B cell (primary cell): ENCODE results near the gene DACH1. TPM values are rescaled to one million over a fixed set of nuclear protein-coding genes. Genes with fewer than 3 reads are reported as not detected.

ENCODE experiments used
- ATAC-seq: fragments of 200-7000 bp; cut with Tn5 transposase; one replicate; pipeline ENCODE4 v1.10.0; 2021; ENCODE audit warnings: low read depth, mild to moderate bottlenecking, moderate number of reproducible peaks, moderate library complexity
- CTCF ChIA-PET: fragments of 350-600 bp; sonication (Branson Sonifier 250); formaldehyde crosslinking; loops from one replicate; lab custom pipeline; 2021; ENCODE audit warnings: antibody characterized with exemption, inconsistent platforms; lab: Charles Lee
- POLR2A ChIA-PET: fragments of 350-600 bp; sonication (Branson Sonifier 250); formaldehyde crosslinking; loops from one replicate; lab custom pipeline; 2021; ENCODE audit warnings: antibody characterized with exemption; lab: Charles Lee
- DNase-seq: peaks from one replicate; pipeline ENCODE4 v3.0.0; 2013
- H2AFZ ChIP-seq: 2 replicates; pipeline ENCODE4 v1.6.1; 2012; ENCODE audit warnings: mild to moderate bottlenecking, low read depth, low read length; ENCODE audit not compliant: insufficient read depth, poor library complexity, severe bottlenecking
- H3K27ac ChIP-seq, 2 donors: 1 replicate in 1 of 2; 2 replicates in 1 of 2; pipeline ENCODE4 v1.5.1; 2012 to 2013; ENCODE audit warnings: low read length in 2 of 2, mild to moderate bottlenecking in 2 of 2, moderate library complexity in 1 of 2
- H3K27me3 ChIP-seq, 4 experiments: fragments of 200-600 bp in 1 of 4; sonication (generic) in 1 of 4; replicated peaks in 1 of 4; 1 replicate in 2 of 4; 2 replicates in 2 of 4; pipeline versions ENCODE4 v1.6.1 to v1.7.0; 2013 to 2016; ENCODE audit warnings: low read length in 3 of 4, mild to moderate bottlenecking in 2 of 4, mixed read lengths in 1 of 4, moderate library complexity in 1 of 4; ENCODE audit not compliant: insufficient read depth in 4 of 4, control insufficient read depth in 3 of 4; ENCODE audit errors: control extremely low read depth in 1 of 4
- H3K36me3 ChIP-seq, 2 experiments: replicated peaks in 1 of 2; 1 replicate in 1 of 2; 2 replicates in 1 of 2; pipeline versions ENCODE4 v1.6.1 to v1.7.1; 2013; ENCODE audit warnings: low read length in 1 of 2; ENCODE audit not compliant: insufficient read depth in 2 of 2, control insufficient read depth in 1 of 2; ENCODE audit errors: control extremely low read depth in 1 of 2, extremely low read depth in 1 of 2
- H3K4me1 ChIP-seq, 2 donors: fragments of 200-600 bp in 1 of 2; sonication (generic) in 1 of 2; 1 replicate in 1 of 2; 2 replicates in 1 of 2; pipeline versions ENCODE4 v1.5.1 to v1.6.1; 2013 to 2017; ENCODE audit warnings: low read length in 2 of 2; ENCODE audit not compliant: control insufficient read depth in 2 of 2, insufficient read depth in 2 of 2
- H3K4me2 ChIP-seq: replicated peaks from 2 replicates; pipeline ENCODE3; 2012; ENCODE audit warnings: mild to moderate bottlenecking, low read depth, low read length; ENCODE audit not compliant: poor library complexity, severe bottlenecking
- H3K4me3 ChIP-seq, 5 experiments: fragments of 200-600 bp in 1 of 5; sonication (generic) in 1 of 5; 1 replicate in 3 of 5; 2 replicates in 2 of 5; pipeline versions ENCODE4 v1.5.1 to v1.7.0; 2011 to 2016; ENCODE audit warnings: low read length in 4 of 5, mild to moderate bottlenecking in 4 of 5, low read depth in 2 of 5, control low read depth in 1 of 5, moderate library complexity in 1 of 5; ENCODE audit not compliant: insufficient read depth in 1 of 5; ENCODE audit errors: control extremely low read depth in 1 of 5, extremely low read depth in 1 of 5
- H3K79me2 ChIP-seq: fragments of 200-600 bp; sonication (generic); one replicate; pipeline ENCODE4 v1.6.0; 2016; ENCODE audit warnings: low read length; ENCODE audit not compliant: control insufficient read depth, insufficient read depth
- H3K9ac ChIP-seq: fragments of 200-600 bp; sonication (generic); 2 replicates; pipeline ENCODE4 v1.6.1; 2017; ENCODE audit warnings: mild to moderate bottlenecking, low read length, moderate library complexity
- H3K9me3 ChIP-seq, 3 donors: one replicate each; pipeline versions ENCODE4 v1.6.1 to v1.7.1; 2013; ENCODE audit warnings: low read length in 2 of 3; ENCODE audit not compliant: control insufficient read depth in 2 of 3, insufficient read depth in 1 of 3; ENCODE audit errors: control extremely low read depth in 1 of 3
- H4K20me1 ChIP-seq: 2 replicates; pipeline ENCODE4 v1.6.0; 2012; ENCODE audit warnings: mild to moderate bottlenecking, low read length; ENCODE audit not compliant: insufficient read depth, control insufficient read depth, poor library complexity, severe bottlenecking
- H3K27ac Mint-ChIP-seq: one replicate; pipeline ENCODE4 v1.8.0; 2021; ENCODE audit warnings: mixed read lengths
- H3K27me3 Mint-ChIP-seq: one replicate; pipeline ENCODE4 v1.8.0; 2021; ENCODE audit warnings: mixed read lengths
- H3K4me1 Mint-ChIP-seq: one replicate; pipeline ENCODE4 v1.8.0; 2021; ENCODE audit warnings: mixed read lengths
- H3K4me3 Mint-ChIP-seq: one replicate; pipeline ENCODE4 v1.8.0; 2021; ENCODE audit warnings: mixed read lengths
- H3K9me3 Mint-ChIP-seq: one replicate; pipeline ENCODE4 v1.8.0; 2022; ENCODE audit warnings: mixed read lengths; ENCODE audit not compliant: insufficient read depth
- CTCF ChIP-seq: fragments of 200-600 bp; IDR thresholded peaks from one replicate; pipeline ENCODE4 v1.8.0; 2022; ENCODE audit warnings: antibody characterized with exemption, mild to moderate bottlenecking
- EZH2 ChIP-seq: IDR thresholded peaks from 2 replicates; pipeline ENCODE4 v1.6.1; 2012; ENCODE audit warnings: borderline replicate concordance, low read depth, mild to moderate bottlenecking, moderate library complexity, low read length; ENCODE audit not compliant: insufficient read depth, poor library complexity, severe bottlenecking
- WGBS: methylation state at CpG from one replicate; pipeline ENCODE4 v1.1.5; 2013; ENCODE audit warnings: missing lambda C conversion rate; ENCODE audit not compliant: insufficient coverage; 5-methylcytosine and 5-hydroxymethylcytosine counted together
- intact Hi-C: fragments of 100-400 bp; cut with micrococcal nuclease; formaldehyde crosslinking; loops from one replicate; pipeline ENCODE4 v1.10.0; 2022
- polyA plus RNA-seq: library from polyadenylated mRNA; depleted of rRNA; stranded (reverse); fragments of >200 nt; gene quantifications from 2 replicates; pipeline ENCODE4 v1.2.3, GENCODE V29; 2012
- total RNA-seq, 2 donors: library from RNA; stranded (reverse); fragments of 120-200 nt in 1 of 2; gene quantifications; 1 replicate in 1 of 2; 2 replicates in 1 of 2; pipeline versions ENCODE4 v1.2.3 to v1.2.4, GENCODE V29; 2013 to 2022

The DACH1 gene
- total and polyA plus RNA-seq, 2 donors (not counting 1 experiment from before 2014, with no cell fraction given) = not detected

- peaks cover 11% of the 10 kb centered on the region for H3K4me1 Mint-ChIP-seq
- Histone ChIP-seq H3K4me2 (peak overlapping the region; percentile 17), H3K9ac (peak overlapping the region; percentile 29), H2AFZ (peak overlapping the region; percentile 40), H3K9me3 (no peaks in the 10 kb centered on the region), H3K4me1 (peaks cover 0 to 9% of the 10 kb centered on the region in 2 donors), H3K36me3 (no peaks in the 10 kb centered on the region), H4K20me1 (no peaks in the 10 kb centered on the region), H3K27ac (peak overlapping the region in 1 of 2 donors; percentile 5), H3K4me3 (no peak overlapping the region), H3K27me3 (no peaks in the 10 kb centered on the region), H3K79me2 (no peaks in the 10 kb centered on the region)
- H3K27me3 Mint-ChIP-seq = no peaks in the 10 kb centered on the region
- intact Hi-C loops = no loop called here
- TF ChIP-seq CTCF = no peak
- no peak for TF ChIP-seq EZH2
- no CpG with 5 or more reads among the region's 5 CpGs for WGBS
- H3K27ac Mint-ChIP-seq = no peak overlapping the region
- POLR2A ChIA-PET = no interaction called here
- no peak for ATAC-seq
- H3K9me3 Mint-ChIP-seq = no peaks in the 10 kb centered on the region
- H3K4me3 Mint-ChIP-seq = peak overlapping the region; percentile 44
- DNase-seq = no peak
- CTCF ChIA-PET = no interaction called here
Measured at GRCh38 chr13:71610876-71611275, 256.1 kb downstream of the DACH1 start.

GRCh38 chr13:71609271-71609670, 257.7 kb downstream of the DACH1 start:
- H3K9me3 Mint-ChIP-seq = no peaks in the 10 kb centered on the region

More at GRCh38 chr13:71609271-71609670, 257.7 kb downstream of the DACH1 start:
- TF ChIP-seq CTCF (no peak), EZH2 (no peak)
- intact Hi-C loops = no loop called here
- no peak overlapping the region for H3K27ac ChIP-seq
- H3K4me1 ChIP-seq = peaks cover 0 to 9% of the 10 kb centered on the region in 2 donors
- H3K4me2 ChIP-seq = no peak overlapping the region
- H3K9ac ChIP-seq = no peak overlapping the region
- CTCF ChIA-PET = no interaction called here
- Mint-ChIP-seq H3K4me1 (peaks cover 11% of the 10 kb centered on the region), H3K27ac (no peak overlapping the region), H3K4me3 (no peak overlapping the region), H3K27me3 (no peaks in the 10 kb centered on the region)
- ATAC-seq (no peak), DNase-seq (no peak)
- POLR2A ChIA-PET = no interaction called here
- H4K20me1 ChIP-seq = no peaks in the 10 kb centered on the region
- H3K9me3 ChIP-seq = no peaks in the 10 kb centered on the region
- no peaks in the 10 kb centered on the region for H3K79me2 ChIP-seq
- no peak overlapping the region for H3K4me3 ChIP-seq
- no peak overlapping the region for H2AFZ ChIP-seq
- WGBS = no CpG with 5 or more reads among the region's 7 CpGs
- no peaks in the 10 kb centered on the region for H3K27me3 ChIP-seq
- H3K36me3 ChIP-seq = no peaks in the 10 kb centered on the region
